ENCODE data around the gene ZMYND8.

ZMYND8 gene

DNA sequence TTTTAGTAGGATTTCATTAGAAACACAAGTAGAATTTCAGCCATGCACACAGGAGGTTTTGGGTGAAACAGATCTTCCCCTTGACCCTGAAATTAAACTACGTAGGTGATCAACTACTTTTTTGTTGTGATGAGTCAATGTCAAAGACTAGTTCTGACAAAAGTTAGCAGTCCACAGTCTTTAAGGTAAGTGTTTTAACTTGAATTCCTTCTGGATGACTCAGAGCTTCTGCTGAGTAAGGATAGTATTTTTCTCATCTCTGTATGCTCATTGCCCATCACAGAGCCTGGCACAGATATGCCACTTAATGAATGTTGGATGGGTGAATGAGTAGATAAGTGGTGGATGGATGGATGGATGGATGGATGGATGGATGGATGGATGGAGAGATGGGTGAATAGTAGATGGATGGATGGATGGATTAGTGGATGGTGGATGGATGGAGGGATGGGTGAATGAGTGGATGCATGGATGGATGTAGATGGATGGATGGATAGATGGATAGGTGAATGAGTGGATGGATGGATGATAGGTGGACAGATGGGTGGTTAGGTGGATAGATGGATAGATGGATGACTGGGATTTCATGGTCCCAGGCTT lies 165.3 kb downstream of the ZMYND8 start:
- no peaks in the 10 kb centered on the region for H3K27me3 ChIP-seq (replicated peaks; ENCODE audit: control insufficient read depth, insufficient read depth, low read length)
- DNase-seq (ENCODE audit: extremely low read depth, insufficient read length), result no peak
- TF ChIP-seq, protein P1, sequence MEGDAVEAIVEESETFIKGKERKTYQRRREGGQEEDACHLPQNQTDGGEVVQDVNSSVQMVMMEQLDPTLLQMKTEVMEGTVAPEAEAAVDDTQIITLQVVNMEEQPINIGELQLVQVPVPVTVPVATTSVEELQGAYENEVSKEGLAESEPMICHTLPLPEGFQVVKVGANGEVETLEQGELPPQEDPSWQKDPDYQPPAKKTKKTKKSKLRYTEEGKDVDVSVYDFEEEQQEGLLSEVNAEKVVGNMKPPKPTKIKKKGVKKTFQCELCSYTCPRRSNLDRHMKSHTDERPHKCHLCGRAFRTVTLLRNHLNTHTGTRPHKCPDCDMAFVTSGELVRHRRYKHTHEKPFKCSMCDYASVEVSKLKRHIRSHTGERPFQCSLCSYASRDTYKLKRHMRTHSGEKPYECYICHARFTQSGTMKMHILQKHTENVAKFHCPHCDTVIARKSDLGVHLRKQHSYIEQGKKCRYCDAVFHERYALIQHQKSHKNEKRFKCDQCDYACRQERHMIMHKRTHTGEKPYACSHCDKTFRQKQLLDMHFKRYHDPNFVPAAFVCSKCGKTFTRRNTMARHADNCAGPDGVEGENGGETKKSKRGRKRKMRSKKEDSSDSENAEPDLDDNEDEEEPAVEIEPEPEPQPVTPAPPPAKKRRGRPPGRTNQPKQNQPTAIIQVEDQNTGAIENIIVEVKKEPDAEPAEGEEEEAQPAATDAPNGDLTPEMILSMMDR (IDR thresholded peaks at IDR 0.05; ENCODE audit: insufficient read depth, low read length, poor library complexity, severe bottlenecking), result no peak
- peaks cover 3% of the 10 kb centered on the region; the same call in 1 of the 2 replicates for H3K36me3 ChIP-seq (ENCODE audit: control insufficient read depth, insufficient read depth, low read length)
- H3K4me3 ChIP-seq (replicated peaks; ENCODE audit: low read depth, low read length), result no peak overlapping the region

DNA sequence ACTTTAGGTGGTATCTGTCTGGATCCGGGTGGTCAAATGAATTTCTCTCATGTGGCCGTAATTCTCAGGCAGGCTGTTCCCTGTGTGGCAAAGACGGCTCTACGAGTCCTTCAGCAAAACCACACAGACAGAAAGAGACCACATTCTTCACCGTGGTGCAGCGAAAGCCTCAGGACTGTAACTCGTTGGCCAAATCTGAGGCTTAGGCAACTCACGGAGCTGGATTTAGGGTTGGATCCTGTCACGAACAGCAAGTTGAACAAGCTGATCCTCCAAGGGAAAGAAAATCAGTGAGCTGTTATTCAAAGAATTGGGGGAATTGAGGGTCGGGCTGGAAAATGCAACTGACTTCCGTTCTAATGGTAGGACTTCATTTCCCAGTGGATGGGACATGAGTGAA lies 167.4 kb downstream of the ZMYND8 start:
- DNase-seq (ENCODE audit: extremely low read depth, insufficient read length), result no peak
- TF ChIP-seq, protein P1 (IDR thresholded peaks at IDR 0.05; ENCODE audit: insufficient read depth, low read length, poor library complexity, severe bottlenecking), result no peak
- no peak overlapping the region for H3K4me3 ChIP-seq (replicated peaks; ENCODE audit: low read depth, low read length)

DNA sequence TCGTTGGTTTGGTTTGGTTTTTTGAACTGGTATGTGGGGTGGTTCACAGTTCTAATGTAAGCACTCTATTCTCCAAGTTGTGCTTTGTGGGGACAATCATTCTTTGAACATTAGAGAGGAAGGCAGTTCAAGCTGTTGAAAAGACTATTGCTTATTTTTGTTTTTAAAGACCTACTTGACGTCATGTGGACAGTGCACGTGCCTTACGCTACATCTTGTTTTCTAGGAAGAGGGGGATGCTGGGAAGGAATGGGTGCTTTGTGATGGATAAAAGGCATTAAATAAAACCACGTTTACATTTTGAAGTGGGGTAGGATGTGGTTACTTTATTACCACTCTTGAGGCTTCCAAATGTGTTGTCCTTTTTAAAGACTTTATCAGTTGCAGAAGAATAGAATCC lies 168.0 kb downstream of the ZMYND8 start:
- H3K4me3 ChIP-seq (replicated peaks; ENCODE audit: low read depth, low read length), result no peak overlapping the region
- H3K36me3 ChIP-seq (ENCODE audit: control insufficient read depth, insufficient read depth, low read length), result peaks cover 4% of the 10 kb centered on the region
- no peak for DNase-seq (ENCODE audit: extremely low read depth, insufficient read length)
- no peaks in the 10 kb centered on the region for H3K27me3 ChIP-seq (replicated peaks; ENCODE audit: control insufficient read depth, insufficient read depth, low read length)
- TF ChIP-seq, protein P1 (IDR thresholded peaks at IDR 0.05; ENCODE audit: insufficient read depth, low read length, poor library complexity, severe bottlenecking), result no peak

More for the DNA sequence above, 167.4 kb downstream of the ZMYND8 start:
- Histone ChIP-seq H3K27me3 (replicated peaks; ENCODE audit: control insufficient read depth, insufficient read depth, low read length) (no peaks in the 10 kb centered on the region), H3K36me3 (ENCODE audit: control insufficient read depth, insufficient read depth, low read length) (peaks cover 4% of the 10 kb centered on the region)

DNA sequence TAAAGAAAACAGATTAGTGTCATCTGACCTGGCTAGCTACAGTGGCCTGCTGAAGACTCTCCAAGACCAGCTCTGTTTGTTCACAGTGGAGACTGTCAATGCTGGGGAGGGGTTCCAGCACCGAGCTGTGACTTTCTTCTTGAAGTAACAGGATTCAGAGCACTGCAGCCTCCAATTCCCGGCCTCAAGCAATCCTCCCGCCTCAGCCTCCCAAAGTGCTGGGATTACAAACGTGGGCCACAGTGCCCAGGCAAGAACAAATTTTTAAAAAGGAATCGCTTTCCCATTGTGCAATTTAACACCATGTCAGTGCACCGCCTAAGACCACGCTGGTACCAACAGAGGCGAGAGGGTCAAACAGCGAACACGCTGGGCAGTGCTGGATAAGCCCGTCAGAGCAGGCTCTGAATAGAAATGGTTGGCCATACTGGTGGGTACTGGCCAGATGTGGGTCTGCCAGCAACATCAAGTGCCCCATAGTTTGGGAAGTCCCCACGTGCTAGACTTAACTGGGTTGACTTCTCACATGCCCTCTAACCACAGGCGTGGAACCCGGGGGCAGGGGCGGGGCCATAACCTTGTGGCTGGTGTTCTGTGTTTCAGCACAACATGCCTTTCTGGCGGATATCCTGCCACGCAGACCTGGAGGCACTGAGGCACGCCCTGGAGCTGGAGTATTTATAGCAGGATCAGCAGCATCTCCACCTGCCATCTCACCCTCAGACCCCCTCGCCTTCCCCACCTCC lies 168.9 kb downstream of the ZMYND8 start:
- no peak for DNase-seq (ENCODE audit: extremely low read depth, insufficient read length)
- no peak overlapping the region for H3K4me3 ChIP-seq (replicated peaks; ENCODE audit: low read depth, low read length)
- no peaks in the 10 kb centered on the region for H3K27me3 ChIP-seq (replicated peaks; ENCODE audit: control insufficient read depth, insufficient read depth, low read length)
- H3K36me3 ChIP-seq (ENCODE audit: control insufficient read depth, insufficient read depth, low read length), result peaks cover 6% of the 10 kb centered on the region
- TF ChIP-seq, protein P1 (IDR thresholded peaks at IDR 0.05; ENCODE audit: insufficient read depth, low read length, poor library complexity, severe bottlenecking), result no peak

DNA sequence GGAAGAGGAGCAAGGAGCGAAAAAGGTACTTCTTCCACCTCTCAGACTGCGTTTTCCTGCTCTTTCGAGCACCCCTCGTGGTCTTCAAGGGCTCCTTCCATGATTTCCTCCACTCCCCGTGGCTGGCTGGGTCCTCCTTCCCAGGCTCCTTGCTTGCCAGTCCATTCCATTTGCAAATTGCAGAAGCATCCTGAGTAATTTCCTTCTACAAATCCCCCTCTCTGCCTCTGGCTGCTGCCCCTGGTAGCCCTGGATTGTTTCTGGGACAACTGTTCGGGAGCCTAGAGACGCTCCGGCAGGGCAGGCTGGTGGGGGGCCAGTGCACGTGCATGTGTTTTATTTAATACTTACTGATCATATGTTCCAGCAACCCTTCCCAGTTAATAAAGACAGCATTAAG lies 173.1 kb downstream of the ZMYND8 start:
- no peak for DNase-seq (ENCODE audit: extremely low read depth, insufficient read length)
- Histone ChIP-seq H3K36me3 (ENCODE audit: control insufficient read depth, insufficient read depth, low read length) (peaks cover 6% of the 10 kb centered on the region), H3K4me3 (replicated peaks; ENCODE audit: low read depth, low read length) (no peak overlapping the region), H3K27me3 (replicated peaks; ENCODE audit: control insufficient read depth, insufficient read depth, low read length) (no peaks in the 10 kb centered on the region)
- TF ChIP-seq, protein P1 (IDR thresholded peaks at IDR 0.05; ENCODE audit: insufficient read depth, low read length, poor library complexity, severe bottlenecking), result no peak
